ENCODE data around the gene REV1. TPM values are rescaled to one million over a fixed set of nuclear protein-coding genes. Genes with fewer than 3 reads are reported as not detected.

Gene REV1
- total and polyA plus RNA-seq, 2 of the 4 experiments (the other 2 are of a cell fraction), result 13.4 to 30.1 TPM

DNA sequence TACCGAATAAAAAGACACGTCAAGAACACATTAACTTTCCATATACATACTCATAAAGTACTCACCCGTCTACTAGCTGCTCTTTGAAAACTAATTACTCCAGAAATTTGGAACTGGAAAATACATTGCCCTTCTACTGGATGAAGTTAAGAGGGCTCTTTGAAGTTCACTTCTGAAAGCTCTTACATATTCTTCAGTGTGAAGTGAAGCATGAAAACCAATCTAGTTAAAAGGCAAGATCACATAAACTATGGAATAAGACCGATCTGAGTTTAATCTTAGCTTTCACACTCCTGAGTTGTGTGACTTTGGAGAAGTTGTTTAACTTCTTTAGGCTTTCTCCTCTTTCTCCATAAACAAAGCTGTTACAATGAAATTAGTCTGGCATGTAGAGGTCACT, 38.5 kb downstream of the REV1 start:
- no peaks in the 10 kb centered on the region for H3K27me3 ChIP-seq (ENCODE audit: control insufficient read depth, insufficient read depth, low read length)
- intact Hi-C loops (cut with micrococcal nuclease) (no loop called here), in situ Hi-C loops (cut with MboI; ENCODE audit: low sequenced_read_pairs) (no loop called here), dilution Hi-C loops (cut with HindIII; ENCODE audit: low sequenced_read_pairs, unreplicated experiment) (no loop called here)
- ChIA-PET POLR2A (ENCODE audit: unreplicated experiment) (no interaction called here), CTCF (no interaction called here)
- H2BK15ac ChIP-seq (ENCODE audit: low read depth, low read length), result no peak overlapping the region
- no TSS peak for BruUV-seq (replicated peaks)
- no peak overlapping the region for H3K9ac ChIP-seq (ENCODE audit: low read depth, low read length)
- H3K27ac ChIP-seq (ENCODE audit: insufficient read depth, low read length), result no peak overlapping the region
- no peaks in the 10 kb centered on the region for H3K9me3 ChIP-seq (ENCODE audit: control insufficient read depth, insufficient read depth, low read length)
- H3K4me1 ChIP-seq (ENCODE audit: control insufficient read depth, insufficient read depth, low read length), result peaks cover 2% of the 10 kb centered on the region
- WGBS, 2 experiments (ENCODE audit: extremely low coverage in 2 of 2, insufficient read length in 1 of 2), result no CpG with 5 or more reads among the region's 4 CpGs
- no peak for DNase-seq
- no peak overlapping the region for H2AK5ac ChIP-seq (ENCODE audit: low read depth, low read length)
- no peak overlapping the region for H2AK9ac ChIP-seq (replicated peaks; ENCODE audit: low read depth, low read length, poor library complexity)
- H3K4me3 ChIP-seq (ENCODE audit: insufficient read depth, low read depth, low read length), result no peak overlapping the region
- H2AFZ ChIP-seq (replicated peaks; ENCODE audit: low read length, poor library complexity), result no peak overlapping the region
- no peak overlapping the region for H2BK5ac ChIP-seq (ENCODE audit: low read depth, low read length, poor library complexity, severe bottlenecking)
- peaks cover 8 to 34% of the 10 kb centered on the region in 2 experiments for H3K79me1 ChIP-seq (ENCODE audit: low read depth in 1 of 2, low read length in 2 of 2)
- no peaks in the 10 kb centered on the region for H3K9me1 ChIP-seq (ENCODE audit: insufficient read depth, low read length)
- H3K14ac ChIP-seq (replicated peaks; ENCODE audit: low read depth, low read length), result no peak overlapping the region
- H2BK120ac ChIP-seq (ENCODE audit: low read depth, low read length), result no peak overlapping the region
- H3K4ac ChIP-seq (ENCODE audit: low read depth, low read length), result no peak overlapping the region
- no peak overlapping the region for H3K18ac ChIP-seq (ENCODE audit: low read depth, low read length)
- no peak overlapping the region for H4K8ac ChIP-seq (ENCODE audit: low read depth in 2 of 2, low read length in 2 of 2)
- TF ChIP-seq CHD1 (IDR thresholded peaks at IDR 0.05; ENCODE audit: low read depth, low read length), result no peak
- no peak for TF ChIP-seq CEBPB (IDR thresholded peaks at IDR 0.05; ENCODE audit: low read depth, low read length)
- no peak for TF ChIP-seq MAFK (IDR thresholded peaks at IDR 0.05; ENCODE audit: low read depth, low read length)
- no peak for TF ChIP-seq MAZ (IDR thresholded peaks at IDR 0.05; ENCODE audit: borderline replicate concordance, low read depth, low read length)
- TF ChIP-seq, protein P1, sequence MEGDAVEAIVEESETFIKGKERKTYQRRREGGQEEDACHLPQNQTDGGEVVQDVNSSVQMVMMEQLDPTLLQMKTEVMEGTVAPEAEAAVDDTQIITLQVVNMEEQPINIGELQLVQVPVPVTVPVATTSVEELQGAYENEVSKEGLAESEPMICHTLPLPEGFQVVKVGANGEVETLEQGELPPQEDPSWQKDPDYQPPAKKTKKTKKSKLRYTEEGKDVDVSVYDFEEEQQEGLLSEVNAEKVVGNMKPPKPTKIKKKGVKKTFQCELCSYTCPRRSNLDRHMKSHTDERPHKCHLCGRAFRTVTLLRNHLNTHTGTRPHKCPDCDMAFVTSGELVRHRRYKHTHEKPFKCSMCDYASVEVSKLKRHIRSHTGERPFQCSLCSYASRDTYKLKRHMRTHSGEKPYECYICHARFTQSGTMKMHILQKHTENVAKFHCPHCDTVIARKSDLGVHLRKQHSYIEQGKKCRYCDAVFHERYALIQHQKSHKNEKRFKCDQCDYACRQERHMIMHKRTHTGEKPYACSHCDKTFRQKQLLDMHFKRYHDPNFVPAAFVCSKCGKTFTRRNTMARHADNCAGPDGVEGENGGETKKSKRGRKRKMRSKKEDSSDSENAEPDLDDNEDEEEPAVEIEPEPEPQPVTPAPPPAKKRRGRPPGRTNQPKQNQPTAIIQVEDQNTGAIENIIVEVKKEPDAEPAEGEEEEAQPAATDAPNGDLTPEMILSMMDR (conservative IDR thresholded peaks at IDR 0.05; ENCODE audit: low read depth, low read length), result no peak
- H3K4me2 ChIP-seq (ENCODE audit: low read depth, low read length), result no peak overlapping the region
- H4K5ac ChIP-seq (ENCODE audit: low read depth, low read length), result no peak overlapping the region
- no peak for ATAC-seq (ENCODE audit: low read depth)
- H3K56ac ChIP-seq (ENCODE audit: extremely low read depth, insufficient read depth, low read length), result no peak overlapping the region
- no peak overlapping the region for H4K91ac ChIP-seq (ENCODE audit: insufficient read depth, low read depth, low read length)
- no peak overlapping the region for H2BK20ac ChIP-seq (ENCODE audit: low read depth, low read length)
- H3K36me3 ChIP-seq (ENCODE audit: control insufficient read depth, insufficient read depth, low read length), result peaks cover 9% of the 10 kb centered on the region
- H3K23ac ChIP-seq (ENCODE audit: low read depth, low read length), result no peak overlapping the region
- peaks cover 6% of the 10 kb centered on the region for H4K20me1 ChIP-seq (ENCODE audit: insufficient read depth, low read length)
